MM.1S (cell line): ENCODE measurements around the gene CELF2.

Experiments
- EZH2 ChIP-seq: fragments of 300-600 bp; sonication (generic); optimal IDR thresholded peaks from 2 replicates; pipeline ENCODE3; 2017; ENCODE audit warnings: low read depth, mild to moderate bottlenecking, antibody characterized with exemption, low read length, mixed read lengths
- EZH2phosphoT487 ChIP-seq: fragments of 300-600 bp; sonication (generic); IDR thresholded peaks from 2 replicates; pipeline ENCODE4 v1.6.1; 2018; ENCODE audit warnings: antibody characterized with exemption, low read length
- TF ChIP-seq, protein P1 (sequence below): fragments of 300-600 bp; sonication (generic); IDR thresholded peaks from 2 replicates; pipeline ENCODE4 v1.5.1; 2016; ENCODE audit warnings: antibody characterized with exemption, low read length, mixed read lengths

DNA sequence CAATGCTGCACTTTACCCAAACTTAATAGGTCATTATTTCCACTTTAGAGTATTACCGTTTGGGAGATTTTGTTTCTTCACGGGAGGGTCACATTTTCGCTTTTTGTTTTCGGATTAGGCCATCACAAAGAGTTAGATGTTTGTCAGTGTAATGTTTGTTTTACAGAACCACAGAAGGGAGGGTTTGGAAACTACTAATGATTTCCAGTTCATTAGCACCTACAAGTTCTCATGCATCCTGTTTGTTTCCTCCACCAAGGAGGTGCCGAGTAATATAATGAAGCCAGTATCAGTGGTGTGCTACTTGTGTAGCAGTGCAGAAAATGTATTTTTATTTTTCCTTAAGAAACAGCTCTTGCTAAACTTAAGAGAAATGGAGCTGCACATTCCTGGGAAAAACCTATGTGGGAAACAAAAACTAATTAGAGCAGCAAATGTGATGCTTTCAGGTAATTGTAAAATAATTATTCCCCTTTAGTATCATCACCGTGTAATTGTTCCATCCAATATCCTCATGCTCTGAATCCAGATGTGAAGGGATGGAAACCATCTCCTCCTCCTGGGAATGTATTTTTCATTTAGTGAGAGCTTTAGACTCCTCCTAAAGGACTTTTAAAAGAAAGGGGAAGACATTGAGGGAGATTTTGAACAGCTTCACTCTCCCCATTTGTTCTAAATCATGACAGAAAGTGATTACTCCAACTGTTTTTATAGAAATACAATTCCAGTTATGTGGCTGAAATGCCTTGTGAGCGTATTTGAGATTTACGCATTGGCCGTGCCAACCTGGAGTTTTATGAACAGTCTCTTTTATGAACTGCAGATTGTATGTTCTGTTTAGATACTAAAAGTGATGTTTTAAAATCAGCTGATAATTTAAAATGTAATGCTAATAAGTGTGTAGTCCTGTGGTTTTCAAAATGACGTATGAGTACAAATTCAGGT, 5.6 kb downstream of the CELF2 start:
- TF ChIP-seq, protein P1, sequence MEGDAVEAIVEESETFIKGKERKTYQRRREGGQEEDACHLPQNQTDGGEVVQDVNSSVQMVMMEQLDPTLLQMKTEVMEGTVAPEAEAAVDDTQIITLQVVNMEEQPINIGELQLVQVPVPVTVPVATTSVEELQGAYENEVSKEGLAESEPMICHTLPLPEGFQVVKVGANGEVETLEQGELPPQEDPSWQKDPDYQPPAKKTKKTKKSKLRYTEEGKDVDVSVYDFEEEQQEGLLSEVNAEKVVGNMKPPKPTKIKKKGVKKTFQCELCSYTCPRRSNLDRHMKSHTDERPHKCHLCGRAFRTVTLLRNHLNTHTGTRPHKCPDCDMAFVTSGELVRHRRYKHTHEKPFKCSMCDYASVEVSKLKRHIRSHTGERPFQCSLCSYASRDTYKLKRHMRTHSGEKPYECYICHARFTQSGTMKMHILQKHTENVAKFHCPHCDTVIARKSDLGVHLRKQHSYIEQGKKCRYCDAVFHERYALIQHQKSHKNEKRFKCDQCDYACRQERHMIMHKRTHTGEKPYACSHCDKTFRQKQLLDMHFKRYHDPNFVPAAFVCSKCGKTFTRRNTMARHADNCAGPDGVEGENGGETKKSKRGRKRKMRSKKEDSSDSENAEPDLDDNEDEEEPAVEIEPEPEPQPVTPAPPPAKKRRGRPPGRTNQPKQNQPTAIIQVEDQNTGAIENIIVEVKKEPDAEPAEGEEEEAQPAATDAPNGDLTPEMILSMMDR = no peak
- no peak for TF ChIP-seq EZH2phosphoT487
- no peak for TF ChIP-seq EZH2
